GM23338 (cell line): ENCODE data around the gene EFTUD2. TPM values are rescaled to one million over a fixed set of nuclear protein-coding genes. Genes with fewer than 3 reads are reported as not detected.

Source experiments
- ATAC-seq: fragments of 200-7000 bp; cut with Tn5 transposase; 3 replicates; pipeline ENCODE4 v1.9.1; 2020
- DNase-seq: peaks from one replicate; pipeline ENCODE4 v3.0.0-alpha.2; 2015; ENCODE audit warnings: low spot score
- H2AFZ ChIP-seq: fragments of 200-600 bp; sonication (generic); 2 replicates; pipeline ENCODE4 v1.8.0; 2016; ENCODE audit warnings: antibody characterized with exemption, mild to moderate bottlenecking, moderate library complexity
- H3F3A ChIP-seq: fragments of 200-600 bp; sonication (generic); replicated peaks from 2 replicates; pipeline ENCODE4 v1.8.0; 2017; ENCODE audit warnings: antibody characterized with exemption, mixed run types, low read depth
- H3K27ac ChIP-seq: fragments of 200-600 bp; sonication (generic); 2 replicates; pipeline ENCODE4 v1.6.1; 2016; ENCODE audit warnings: low read depth
- H3K27me3 ChIP-seq: fragments of 200-600 bp; sonication (generic); 2 replicates; pipeline ENCODE4 v1.8.0; 2016; ENCODE audit warnings: mild to moderate bottlenecking, mixed run types, moderate library complexity; ENCODE audit not compliant: insufficient read depth
- H3K36me3 ChIP-seq: fragments of 200-600 bp; sonication (generic); 2 replicates; pipeline ENCODE4 v1.8.0; 2016; ENCODE audit warnings: mild to moderate bottlenecking; ENCODE audit not compliant: insufficient read depth
- H3K4me1 ChIP-seq: fragments of 200-600 bp; sonication (generic); 2 replicates; pipeline ENCODE4 v1.8.0; 2016; ENCODE audit warnings: mild to moderate bottlenecking, moderate library complexity; ENCODE audit not compliant: insufficient read depth
- H3K4me2 ChIP-seq: fragments of 200-600 bp; sonication (generic); 2 replicates; pipeline ENCODE4 v1.7.1; 2017; ENCODE audit warnings: mixed run types
- H3K4me3 ChIP-seq: fragments of 200-600 bp; sonication (generic); 2 replicates; pipeline ENCODE4 v1.6.1; 2016; ENCODE audit warnings: mixed run types
- H3K79me2 ChIP-seq: fragments of 200-600 bp; sonication (generic); replicated peaks from 2 replicates; pipeline ENCODE4 v1.8.0; 2017; ENCODE audit warnings: mild to moderate bottlenecking; ENCODE audit not compliant: insufficient read depth
- H3K9me2 ChIP-seq: fragments of 200-600 bp; sonication (generic); 2 replicates; pipeline ENCODE4 v1.8.0; 2017; ENCODE audit not compliant: insufficient read depth
- H4K20me1 ChIP-seq: fragments of 200-600 bp; sonication (generic); replicated peaks from 2 replicates; pipeline ENCODE4 v1.8.0; 2017; ENCODE audit warnings: mild to moderate bottlenecking; ENCODE audit not compliant: insufficient read depth
- H3K27ac Mint-ChIP-seq: 2 replicates; pipeline ENCODE4 v1.8.0; 2020; ENCODE audit warnings: inconsistent platforms, mild to moderate bottlenecking, moderate library complexity, mixed read lengths
- H3K27me3 Mint-ChIP-seq: 3 replicates; pipeline ENCODE4 v1.8.0; 2022; ENCODE audit warnings: low read depth, mild to moderate bottlenecking, moderate library complexity, mixed read lengths, inconsistent platforms; ENCODE audit not compliant: insufficient read depth, poor library complexity
- H3K36me3 Mint-ChIP-seq: 3 replicates; pipeline ENCODE4 v1.8.0; 2021; ENCODE audit warnings: low read depth, mild to moderate bottlenecking, inconsistent platforms, moderate library complexity, mixed read lengths
- H3K4me1 Mint-ChIP-seq: 3 replicates; pipeline ENCODE4 v1.8.0; 2020; ENCODE audit warnings: mild to moderate bottlenecking, inconsistent platforms, mixed read lengths
- H3K4me3 Mint-ChIP-seq: 3 replicates; pipeline ENCODE4 v1.8.0; 2021; ENCODE audit warnings: moderate library complexity, mild to moderate bottlenecking, inconsistent platforms, mixed read lengths
- H3K9me3 Mint-ChIP-seq: 3 replicates; pipeline ENCODE4 v1.8.0; 2020; ENCODE audit warnings: moderate library complexity, mild to moderate bottlenecking, inconsistent platforms, mixed read lengths
- CREB1 ChIP-seq: fragments of 250-450 bp; sonication (Bioruptor Pico); IDR thresholded peaks from 2 replicates; pipeline ENCODE4 v1.5.0; 2020; ENCODE audit warnings: low read depth, mild to moderate bottlenecking, moderate library complexity
- CTCF ChIP-seq, 2 experiments: fragments of 200-600 bp in 1 of 2; sonication (generic) in 1 of 2; conservative IDR thresholded peaks; 2 replicates each; pipeline versions ENCODE4 v1.5.1 to v1.6.1; 2016 to 2017; ENCODE audit warnings: antibody characterized with exemption in 2 of 2, low read depth in 2 of 2, mild to moderate bottlenecking in 2 of 2, moderate library complexity in 1 of 2
- ETS1 ChIP-seq: IDR thresholded peaks from 2 replicates; pipeline ENCODE4 v1.6.1; 2016; ENCODE audit warnings: antibody characterized with exemption
- EZH2 ChIP-seq: fragments of 200-600 bp; sonication (generic); IDR thresholded peaks from one replicate; pipeline ENCODE4 v1.8.0; 2017; ENCODE audit warnings: antibody characterized with exemption, mild to moderate bottlenecking, low read depth; ENCODE audit not compliant: unreplicated experiment
- EZH2phosphoT487 ChIP-seq: fragments of 200-600 bp; sonication (generic); IDR thresholded peaks from one replicate; pipeline ENCODE4 v1.8.1; 2018; ENCODE audit warnings: antibody characterized with exemption; ENCODE audit not compliant: unreplicated experiment
- JUNB ChIP-seq: IDR thresholded peaks from one replicate; pipeline ENCODE4 v1.6.1; 2016; ENCODE audit warnings: antibody characterized with exemption; ENCODE audit not compliant: unreplicated experiment
- NANOG ChIP-seq: IDR thresholded peaks from 2 replicates; pipeline ENCODE4 v1.6.1; 2016; ENCODE audit warnings: antibody characterized with exemption, borderline replicate concordance
- POLR2AphosphoS5 ChIP-seq: IDR thresholded peaks from 2 replicates; pipeline ENCODE4 v1.6.1; 2016; ENCODE audit warnings: antibody characterized with exemption, low read depth
- REST ChIP-seq: IDR thresholded peaks from one replicate; pipeline ENCODE4 v1.6.1; 2018; ENCODE audit warnings: antibody characterized with exemption; ENCODE audit not compliant: unreplicated experiment
- STAT1 ChIP-seq: IDR thresholded peaks from one replicate; pipeline ENCODE4 v1.6.1; 2016; ENCODE audit warnings: antibody characterized with exemption; ENCODE audit not compliant: unreplicated experiment
- ZNF114 ChIP-seq: fragments of 250-450 bp; sonication (Bioruptor Pico); IDR thresholded peaks from 2 replicates; pipeline ENCODE4 v1.5.0; 2020; ENCODE audit warnings: mild to moderate bottlenecking, moderate library complexity
- ZNF331 ChIP-seq: fragments of 250-450 bp; sonication (Bioruptor Pico); IDR thresholded peaks from 2 replicates; pipeline ENCODE4 v1.5.0; 2020; ENCODE audit warnings: low read depth, mild to moderate bottlenecking, moderate library complexity
- ZNF462 ChIP-seq: fragments of 250-450 bp; sonication (Bioruptor Pico); IDR thresholded peaks from 2 replicates; pipeline ENCODE4 v1.5.0; 2020; ENCODE audit warnings: mild to moderate bottlenecking, moderate library complexity
- polyA plus RNA-seq: library from polyadenylated mRNA; unstranded; fragments of >200 nt; fragmentation: Nextera tagmentation; extraction: Ambion mirVana; gene quantifications from 2 replicates; pipeline ENCODE4 v1.2.1, GENCODE V29; 2016
- total RNA-seq: library from RNA; depleted of rRNA; stranded (reverse); fragments of >200 nt; shearing (Covaris generic); gene quantifications from 2 replicates; pipeline ENCODE4 v1.2.3, GENCODE V29; 2014

EFTUD2 gene
- total and polyA plus RNA-seq, 2 experiments from 2014 or later: 61.6 to 196 TPM

- Histone ChIP-seq H3K9me2 (no peaks in the 10 kb centered on the region), H3K27ac (peak overlapping the region; percentile 69; the same call in 1 of the 2 replicates), H3F3A (0 out of 2 replicates have a peak, but pooled peaks cover 23% of the 10 kb centered on the region), H3K79me2 (no peaks in the 10 kb centered on the region), H3K4me1 (peaks cover 12% of the 10 kb centered on the region; the same call in 1 of the 2 replicates), H3K27me3 (no peaks in the 10 kb centered on the region), H4K20me1 (no peaks in the 10 kb centered on the region), H2AFZ (no peak overlapping the region), H3K36me3 (peaks cover 11% of the 10 kb centered on the region; the same call in 1 of the 2 replicates), H3K4me3 (no peak overlapping the region), H3K4me2 (no peak overlapping the region)
- Mint-ChIP-seq H3K9me3 (no peaks in the 10 kb centered on the region), H3K4me3 (no peak overlapping the region), H3K36me3 (peaks cover 39% of the 10 kb centered on the region), H3K27me3 (peaks cover 21% of the 10 kb centered on the region), H3K4me1 (peaks cover 37% of the 10 kb centered on the region), H3K27ac (peak overlapping the region; percentile 4; the same call in 1 of the 2 replicates)
- ATAC-seq (no peak), DNase-seq (no peak)
- no peak for TF ChIP-seq ZNF114 (CRISPR knock-in tag)
- no peak for TF ChIP-seq CREB1 (CRISPR knock-in tag)
- TF ChIP-seq STAT1: no peak
- TF ChIP-seq EZH2phosphoT487: no peak
- TF ChIP-seq ZNF331 (CRISPR knock-in tag): no peak
- TF ChIP-seq NANOG: no peak
- no peak for TF ChIP-seq ZNF462 (CRISPR knock-in tag)
- no peak for TF ChIP-seq REST
- no peak for TF ChIP-seq EZH2
- no peak for TF ChIP-seq ETS1
- no peak; the same call in 1 of the 2 replicates for TF ChIP-seq POLR2AphosphoS5
- TF ChIP-seq CTCF (conservative IDR thresholded peaks at IDR 0.05; ENCODE audit: low read depth in 2 of 2): no peak
- no peak for TF ChIP-seq JUNB
These were observed 24.9 kb upstream of the EFTUD2 start for GRCh38 chr17:44924107-44924544.
